ENCODE measurements around the gene AUH.
"Not testable (repeated sequence)": the region's sequence is repeated elsewhere in the genome, so short reads cannot be mapped to it uniquely, and the experiment has no call there.

AUH gene, protein sequence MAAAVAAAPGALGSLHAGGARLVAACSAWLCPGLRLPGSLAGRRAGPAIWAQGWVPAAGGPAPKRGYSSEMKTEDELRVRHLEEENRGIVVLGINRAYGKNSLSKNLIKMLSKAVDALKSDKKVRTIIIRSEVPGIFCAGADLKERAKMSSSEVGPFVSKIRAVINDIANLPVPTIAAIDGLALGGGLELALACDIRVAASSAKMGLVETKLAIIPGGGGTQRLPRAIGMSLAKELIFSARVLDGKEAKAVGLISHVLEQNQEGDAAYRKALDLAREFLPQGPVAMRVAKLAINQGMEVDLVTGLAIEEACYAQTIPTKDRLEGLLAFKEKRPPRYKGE

DNA sequence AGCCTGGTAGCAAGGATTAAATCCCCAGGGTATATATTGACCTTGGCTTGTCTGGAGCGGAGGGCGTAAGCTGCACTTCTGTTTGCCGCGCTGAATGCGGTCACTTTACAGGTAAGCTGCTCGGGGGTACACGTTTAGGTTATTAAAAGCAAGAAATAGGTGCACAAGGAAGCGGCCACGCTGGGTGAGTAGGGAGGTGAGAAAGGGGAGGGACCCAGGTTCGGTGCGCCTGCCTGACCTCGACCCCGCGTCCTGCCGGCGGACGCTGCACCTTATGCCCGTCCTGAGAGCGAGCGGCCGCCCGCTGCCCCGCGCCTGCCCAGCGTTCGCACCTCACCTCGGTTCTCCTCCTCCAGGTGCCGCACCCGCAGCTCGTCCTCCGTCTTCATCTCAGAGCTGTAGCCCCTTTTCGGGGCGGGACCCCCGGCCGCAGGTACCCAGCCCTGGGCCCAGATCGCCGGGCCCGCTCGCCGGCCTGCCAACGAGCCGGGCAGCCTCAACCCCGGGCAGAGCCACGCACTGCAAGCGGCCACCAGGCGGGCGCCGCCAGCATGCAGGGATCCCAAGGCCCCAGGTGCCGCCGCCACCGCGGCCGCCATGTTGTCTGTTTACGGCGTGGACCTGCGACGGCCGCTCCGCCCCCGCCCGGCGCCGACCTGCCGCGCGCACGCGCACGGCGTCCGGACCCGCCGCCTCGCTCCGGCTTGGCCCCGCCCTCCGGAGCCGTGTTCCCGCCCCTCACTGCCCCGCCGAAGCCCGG is at the start of gene AUH:
Gene AUH, minus strand, starts transcription at position 628 of the 760 bp plus-strand sequence. Its CDS starts 29 bp downstream, at position 599.
- peak; percentile 72 for DNase-seq

DNA sequence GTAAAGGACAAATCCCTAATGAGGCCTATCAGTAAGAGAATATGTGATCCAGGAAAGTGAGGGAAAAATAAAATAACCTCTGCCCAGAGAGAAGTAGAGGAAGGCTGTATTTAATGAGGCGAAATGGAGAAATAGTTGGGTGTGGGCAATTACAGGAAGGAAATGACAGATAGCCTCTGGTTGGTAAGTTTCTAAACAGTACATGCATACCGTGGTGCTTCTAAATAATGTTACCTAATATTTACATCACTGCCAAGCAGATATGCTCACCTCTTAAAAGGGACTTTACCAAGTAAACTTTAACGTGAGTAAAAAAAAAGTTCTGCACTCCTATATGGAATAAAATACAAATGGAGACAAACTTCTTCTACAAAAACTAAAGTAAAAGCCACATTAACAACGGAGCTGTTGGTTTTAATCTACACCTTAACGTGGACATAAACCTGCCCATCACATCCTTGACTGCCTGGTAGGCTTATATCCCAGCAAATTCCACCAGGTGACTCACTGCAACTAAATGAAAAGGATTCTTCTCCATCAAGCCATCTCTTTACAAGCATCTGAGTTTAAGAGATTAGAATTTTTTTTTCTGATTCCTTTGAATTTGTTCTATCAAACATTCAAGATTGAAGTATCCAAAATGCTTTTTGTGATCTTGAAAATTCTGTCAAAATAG is 49.5 kb upstream of the AUH start:
- peak; percentile 20 for DNase-seq

DNA sequence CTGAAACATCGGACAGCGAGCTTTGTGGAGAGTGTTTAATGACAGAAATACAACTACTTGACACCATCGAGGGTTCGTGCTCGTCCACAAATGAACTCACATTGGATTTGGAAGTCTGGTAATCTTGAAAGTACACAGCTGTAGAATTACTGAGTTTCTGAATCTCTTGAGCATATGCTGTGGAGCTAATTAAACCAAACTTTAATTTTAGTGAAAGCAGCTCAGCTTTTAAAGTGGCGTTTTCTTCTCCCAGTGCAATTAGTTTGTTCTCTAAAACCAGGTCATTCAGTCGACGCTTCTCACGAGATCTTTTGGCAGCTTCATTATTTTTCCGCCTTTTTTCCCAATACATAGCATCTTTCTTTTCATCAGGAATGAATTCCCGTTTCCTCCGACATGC is 48.4 kb upstream of the AUH start:
- no peak for DNase-seq

- peak; percentile 12 for DNase-seq
Measured at GRCh38 chr9:91408475-91408874, 46.8 kb upstream of the AUH start.

- DNase-seq: no peak
Measured at GRCh38 chr9:91407580-91408318, 46.0 kb upstream of the AUH start.

DNA sequence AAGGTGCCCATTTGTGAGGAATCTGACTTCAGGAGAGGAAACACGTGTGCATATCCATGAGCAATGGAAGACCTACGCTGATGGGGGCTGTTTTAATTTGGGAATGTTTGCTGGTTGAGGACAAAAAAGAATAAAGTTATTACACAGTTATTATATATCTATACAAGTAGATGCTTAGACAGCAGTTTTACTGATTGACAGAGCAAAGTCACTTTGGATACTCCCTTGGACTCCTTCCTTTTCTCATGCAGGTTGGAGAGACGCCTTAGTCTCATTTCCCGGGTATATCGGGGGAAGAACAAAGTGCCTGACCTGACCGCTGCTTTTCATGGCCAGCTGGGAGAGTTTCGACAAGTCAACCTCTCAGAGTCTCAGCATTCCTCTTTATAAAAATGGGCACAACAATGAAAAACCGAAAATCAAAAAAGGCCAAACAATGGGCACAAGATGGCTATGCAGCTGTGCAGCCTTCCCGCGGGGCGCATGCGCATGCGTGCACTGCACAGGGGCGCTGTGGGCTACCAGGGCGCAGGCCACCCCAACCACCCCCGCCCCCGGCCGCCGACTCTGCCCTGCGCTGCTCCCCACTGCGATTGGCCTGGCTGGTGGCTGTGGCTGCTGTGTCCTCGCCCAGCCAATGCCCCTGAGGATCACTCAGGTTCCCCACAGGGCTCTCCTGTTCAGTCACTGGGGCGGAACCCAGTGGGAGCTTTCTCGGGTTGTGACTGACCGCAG is 43.8 kb upstream of the AUH start:
- DNase-seq: no peak

GRCh38 chr9:91403665-91404543 is 42.2 kb upstream of the AUH start:
- DNase-seq: no peak

GRCh38 chr9:91398926-91399325 is 37.2 kb upstream of the AUH start:
- no peak for DNase-seq

GRCh38 chr9:91395553-91396471 is 34.1 kb upstream of the AUH start:
- DNase-seq: peak; percentile 95

DNA sequence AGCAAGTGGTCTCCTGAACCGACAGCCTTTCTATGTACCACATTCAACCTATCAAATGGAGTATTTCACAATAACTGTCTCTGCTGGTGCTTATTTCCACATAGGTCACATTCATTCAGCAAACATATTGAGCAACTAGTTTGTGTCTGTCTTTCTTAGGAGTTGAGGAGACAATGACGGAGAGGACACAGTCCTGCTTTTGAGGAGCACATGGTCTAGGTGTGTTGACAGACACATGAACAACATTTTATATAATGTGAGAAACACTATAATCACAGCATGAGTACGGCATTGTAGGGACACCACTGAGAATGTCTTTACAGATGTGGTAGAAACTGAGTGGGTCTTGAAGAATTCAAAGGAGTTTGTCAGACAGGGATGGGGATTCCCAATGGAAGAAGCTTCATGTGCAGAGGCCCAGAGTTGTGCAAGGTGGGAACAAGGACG is 33.4 kb upstream of the AUH start:
- DNase-seq: peak; percentile 24

DNA sequence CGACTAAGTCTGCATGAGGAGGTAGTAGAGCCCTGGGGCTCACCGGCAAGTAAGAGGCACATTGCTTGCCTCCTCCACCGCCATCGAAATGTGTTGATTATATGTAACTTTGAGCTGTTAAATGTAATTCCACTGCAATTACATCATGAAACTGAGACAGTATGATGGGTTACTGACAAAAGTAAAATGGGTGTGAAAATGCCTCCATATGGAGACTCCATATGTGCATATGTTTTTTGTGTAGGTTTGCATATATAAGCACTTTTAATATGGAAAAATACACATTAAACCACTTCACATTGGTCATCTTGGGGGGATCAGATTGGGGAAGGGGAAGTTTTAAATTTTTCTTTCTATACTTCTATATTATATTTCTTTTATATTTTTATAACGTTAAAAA is 32.1 kb upstream of the AUH start:
- DNase-seq: no peak

- no peak for DNase-seq
Measured at GRCh38 chr9:91392435-91392834, 30.7 kb upstream of the AUH start.

GRCh38 chr9:91391818-91392217 is 30.1 kb upstream of the AUH start:
- DNase-seq: no peak

DNA sequence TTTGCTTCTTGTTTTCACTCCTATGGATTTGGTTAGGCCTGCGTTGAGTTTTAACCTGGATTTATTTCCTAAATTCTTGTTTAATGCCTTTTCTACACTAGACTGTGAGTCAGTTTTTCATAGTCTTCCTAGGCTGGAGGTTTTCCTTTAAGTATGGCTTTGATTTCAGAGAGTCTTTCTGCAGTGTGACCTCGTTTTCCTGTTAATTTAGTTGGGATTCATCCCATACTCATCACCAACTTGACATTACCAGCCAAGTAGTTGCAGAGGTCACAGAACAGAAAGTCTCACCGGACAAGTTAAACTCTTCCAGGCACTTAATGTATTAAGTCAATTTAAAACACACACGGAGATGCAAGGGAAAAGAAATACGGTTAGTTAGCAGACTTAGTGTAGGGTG is 29.7 kb upstream of the AUH start:
- DNase-seq: peak; percentile 29

DNA sequence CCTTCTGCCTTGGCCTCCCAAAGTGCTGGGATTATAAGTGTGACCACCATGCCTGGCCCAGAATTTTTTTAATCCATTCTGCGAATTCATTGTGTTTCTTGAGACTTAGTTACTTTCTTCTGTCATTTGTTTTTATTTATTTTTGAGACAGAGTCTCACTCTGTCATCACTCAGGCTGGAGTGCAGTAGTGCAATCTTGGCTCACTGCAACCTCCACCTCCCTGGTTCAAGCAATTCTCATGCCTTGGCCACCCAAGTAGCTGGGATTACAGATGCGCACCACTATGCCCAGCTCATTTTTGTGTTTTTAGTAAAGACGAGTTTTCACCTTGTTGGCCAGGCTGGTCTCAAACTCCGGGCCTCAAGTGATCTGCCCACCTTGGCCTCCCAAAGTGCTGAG is 28.0 kb upstream of the AUH start:
- DNase-seq: not testable (repeated sequence)

DNA sequence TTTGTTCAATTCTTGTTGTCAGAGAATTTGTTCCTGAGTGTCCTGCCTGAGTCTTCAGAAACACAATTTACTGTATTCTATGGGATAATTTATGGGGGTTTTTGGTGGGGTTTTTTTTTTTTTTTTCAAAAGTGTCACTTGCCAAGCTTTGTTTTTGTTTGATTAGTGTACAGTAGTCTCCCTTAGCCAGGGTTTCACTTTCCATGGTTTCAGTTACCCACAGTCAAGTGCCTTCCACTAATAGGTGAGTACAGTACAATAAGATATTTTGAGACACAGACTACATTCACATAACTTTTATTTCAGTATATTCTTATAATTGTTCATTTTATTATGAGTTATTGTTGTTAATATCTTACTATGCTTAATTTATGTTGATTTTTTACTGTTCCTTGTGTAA is 25.0 kb upstream of the AUH start:
- DNase-seq: no peak

GRCh38 chr9:91384954-91385353 is 23.2 kb upstream of the AUH start:
- DNase-seq: no peak

GRCh38 chr9:91383577-91383976 is 21.9 kb upstream of the AUH start:
- DNase-seq: no peak

- DNase-seq: no peak
Measured at GRCh38 chr9:91382298-91382697, 20.6 kb upstream of the AUH start.

GRCh38 chr9:91379426-91379825 is 17.7 kb upstream of the AUH start:
- no peak for DNase-seq

Data from fibroblast of upper back skin (primary cell).